SU-DHL-6 (cell line): ENCODE measurements around the gene KCNMB2.
A peak's percentile ranks its signal among the peaks of the same experiment; 100 is the strongest.

Source experiments
- H2AFZ ChIP-seq: fragments of 200-600 bp; sonication (generic); 2 replicates; pipeline ENCODE4 v1.6.1; 2014; ENCODE audit warnings: low read depth, mild to moderate bottlenecking, moderate library complexity, mixed read lengths, antibody characterized with exemption, low read length; ENCODE audit not compliant: severe bottlenecking
- H3F3A ChIP-seq: fragments of 200-600 bp; shearing (Covaris generic); 2 replicates; pipeline ENCODE4 v1.6.0; 2016; ENCODE audit warnings: antibody characterized with exemption, mild to moderate bottlenecking; ENCODE audit not compliant: insufficient read depth
- H3K27ac ChIP-seq: fragments of 200-600 bp; sonication (generic); 2 replicates; pipeline ENCODE4 v1.5.1; 2016; ENCODE audit warnings: low read depth, mild to moderate bottlenecking, low read length, moderate library complexity, mixed read lengths
- H3K27me3 ChIP-seq: fragments of 200-600 bp; sonication (generic), shearing (Covaris generic); 2 replicates; pipeline ENCODE4 v1.6.0; 2014; ENCODE audit warnings: mild to moderate bottlenecking, low read length
- H3K36me3 ChIP-seq: fragments of 200-600 bp; sonication (generic); 2 replicates; pipeline ENCODE4 v1.6.1; 2014; ENCODE audit warnings: mild to moderate bottlenecking, low read length, mixed read lengths
- H3K4me2 ChIP-seq: fragments of 300-600, 200-600 bp; shearing (Covaris generic), sonication (generic); 2 replicates; pipeline ENCODE4 v1.6.0; 2014; ENCODE audit warnings: low read length, low read depth, mild to moderate bottlenecking; ENCODE audit not compliant: poor library complexity, severe bottlenecking
- H3K4me3 ChIP-seq: fragments of 200-600 bp; sonication (generic); 2 replicates; pipeline ENCODE4 v1.5.1; 2014; ENCODE audit warnings: antibody characterized with exemption, low read length, mild to moderate bottlenecking, mixed read lengths; ENCODE audit not compliant: insufficient read depth, poor library complexity, severe bottlenecking
- H3K79me2 ChIP-seq: fragments of 200-600 bp; sonication (generic); 2 replicates; pipeline ENCODE4 v1.6.1; 2014; ENCODE audit warnings: mild to moderate bottlenecking, low read length, moderate library complexity; ENCODE audit not compliant: insufficient read depth
- H3K9ac ChIP-seq: fragments of 200-600 bp; sonication (generic); 2 replicates; pipeline ENCODE4 v1.7.0; 2014; ENCODE audit warnings: mild to moderate bottlenecking, low read length
- H3K9me2 ChIP-seq: fragments of 200-600 bp; sonication (generic); replicated peaks from 2 replicates; pipeline ENCODE4 v1.6.1; 2014; ENCODE audit warnings: low read length; ENCODE audit not compliant: insufficient read depth
- H3K9me3 ChIP-seq: fragments of 200-600 bp; sonication (generic); 2 replicates; pipeline ENCODE4 v1.6.1; 2014; ENCODE audit warnings: low read length, mixed read lengths; ENCODE audit not compliant: insufficient read depth
- H4K20me1 ChIP-seq: fragments of 200-600 bp; sonication (generic); 2 replicates; pipeline ENCODE4 v1.6.1; 2014; ENCODE audit warnings: low read depth, mild to moderate bottlenecking, antibody characterized with exemption, low read length, moderate library complexity, mixed read lengths
- CTCF ChIP-seq: fragments of 200-600 bp; sonication (generic); IDR thresholded peaks from one replicate; pipeline ENCODE4 v1.5.1; 2017; ENCODE audit warnings: antibody characterized with exemption, mild to moderate bottlenecking, low read length, moderate library complexity; ENCODE audit not compliant: insufficient read depth, poor library complexity, severe bottlenecking
- EZH2phosphoT487 ChIP-seq: fragments of 200-600 bp; sonication (generic), shearing (Covaris generic); conservative IDR thresholded peaks from 2 replicates; pipeline ENCODE4 v1.6.1; 2018; ENCODE audit warnings: mild to moderate bottlenecking, antibody characterized with exemption, low read length, moderate library complexity, mixed read lengths

The KCNMB2 gene

GRCh38 chr3:178665747-178666146, 129.5 kb downstream of the KCNMB2 start:
- H4K20me1 ChIP-seq = no peaks in the 10 kb centered on the region
- no peak overlapping the region for H3K27ac ChIP-seq
- H3K79me2 ChIP-seq = peaks cover 25% of the 10 kb centered on the region; the same call in 1 of the 2 replicates
- H3K9me2 ChIP-seq = no peaks in the 10 kb centered on the region
- H3K27me3 ChIP-seq = no peaks in the 10 kb centered on the region
- no peak overlapping the region for H3K4me2 ChIP-seq
- peaks cover 4% of the 10 kb centered on the region; the same call in 1 of the 2 replicates for H3K36me3 ChIP-seq
- H2AFZ ChIP-seq = no peak overlapping the region
- H3F3A ChIP-seq = peaks cover 5% of the 10 kb centered on the region; the same call in 1 of the 2 replicates
- TF ChIP-seq CTCF = no peak
- TF ChIP-seq EZH2phosphoT487 = no peak
- no peaks in the 10 kb centered on the region for H3K9me3 ChIP-seq
- no peak overlapping the region for H3K4me3 ChIP-seq
- no peak overlapping the region for H3K9ac ChIP-seq

GRCh38 chr3:178669022-178669601, 132.9 kb downstream of the KCNMB2 start:
- Histone ChIP-seq H3F3A (0 out of 2 replicates have a peak, but pooled peaks cover 7% of the 10 kb centered on the region), H4K20me1 (no peaks in the 10 kb centered on the region), H3K4me2 (peak overlapping the region; percentile 37), H3K9me2 (no peaks in the 10 kb centered on the region), H3K27ac (peak overlapping the region; percentile 59), H3K27me3 (no peaks in the 10 kb centered on the region), H3K36me3 (peaks cover 4% of the 10 kb centered on the region; the same call in 1 of the 2 replicates), H3K4me3 (no peak overlapping the region), H3K9ac (peak overlapping the region; percentile 13; the same call in 1 of the 2 replicates), H3K79me2 (peaks cover 17% of the 10 kb centered on the region; the same call in 1 of the 2 replicates), H2AFZ (no peak overlapping the region), H3K9me3 (no peaks in the 10 kb centered on the region)
- TF ChIP-seq CTCF (no peak), EZH2phosphoT487 (no peak)

GRCh38 chr3:178669758-178670157, 133.5 kb downstream of the KCNMB2 start:
- TF ChIP-seq CTCF (no peak), EZH2phosphoT487 (no peak)
- Histone ChIP-seq H3K9me3 (no peaks in the 10 kb centered on the region), H3K27me3 (no peaks in the 10 kb centered on the region), H3F3A (0 out of 2 replicates have a peak, but pooled peaks cover 7% of the 10 kb centered on the region), H3K4me3 (no peak overlapping the region), H3K79me2 (peaks cover 17% of the 10 kb centered on the region; the same call in 1 of the 2 replicates), H3K27ac (peak overlapping the region; percentile 59), H3K4me2 (peak overlapping the region; percentile 37), H3K36me3 (peaks cover 4% of the 10 kb centered on the region; the same call in 1 of the 2 replicates), H4K20me1 (no peaks in the 10 kb centered on the region), H3K9me2 (no peaks in the 10 kb centered on the region), H2AFZ (no peak overlapping the region), H3K9ac (peak overlapping the region; percentile 13; the same call in 1 of the 2 replicates)
